ENCODE data around the gene PPT1.

DNA sequence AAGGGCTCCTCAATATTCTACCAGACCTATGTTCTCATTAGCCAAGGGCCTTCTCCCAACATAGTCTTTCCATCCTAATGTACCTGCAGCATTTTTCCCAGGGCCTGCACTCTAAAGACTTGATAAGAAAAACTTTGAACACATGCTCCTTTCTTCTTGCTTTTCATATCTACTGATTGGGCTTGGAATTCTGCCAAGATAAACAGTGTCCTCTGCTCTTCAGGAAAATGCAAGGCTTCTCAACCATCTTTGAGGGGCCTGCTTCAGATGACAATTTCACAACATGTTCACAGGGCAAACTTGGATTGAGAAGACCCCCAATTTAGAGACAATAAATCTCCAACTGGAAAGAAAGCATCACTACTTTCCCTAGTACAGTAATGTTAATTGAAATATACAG is 25.8 kb upstream of the PPT1 start:
- TF ChIP-seq, protein P1, sequence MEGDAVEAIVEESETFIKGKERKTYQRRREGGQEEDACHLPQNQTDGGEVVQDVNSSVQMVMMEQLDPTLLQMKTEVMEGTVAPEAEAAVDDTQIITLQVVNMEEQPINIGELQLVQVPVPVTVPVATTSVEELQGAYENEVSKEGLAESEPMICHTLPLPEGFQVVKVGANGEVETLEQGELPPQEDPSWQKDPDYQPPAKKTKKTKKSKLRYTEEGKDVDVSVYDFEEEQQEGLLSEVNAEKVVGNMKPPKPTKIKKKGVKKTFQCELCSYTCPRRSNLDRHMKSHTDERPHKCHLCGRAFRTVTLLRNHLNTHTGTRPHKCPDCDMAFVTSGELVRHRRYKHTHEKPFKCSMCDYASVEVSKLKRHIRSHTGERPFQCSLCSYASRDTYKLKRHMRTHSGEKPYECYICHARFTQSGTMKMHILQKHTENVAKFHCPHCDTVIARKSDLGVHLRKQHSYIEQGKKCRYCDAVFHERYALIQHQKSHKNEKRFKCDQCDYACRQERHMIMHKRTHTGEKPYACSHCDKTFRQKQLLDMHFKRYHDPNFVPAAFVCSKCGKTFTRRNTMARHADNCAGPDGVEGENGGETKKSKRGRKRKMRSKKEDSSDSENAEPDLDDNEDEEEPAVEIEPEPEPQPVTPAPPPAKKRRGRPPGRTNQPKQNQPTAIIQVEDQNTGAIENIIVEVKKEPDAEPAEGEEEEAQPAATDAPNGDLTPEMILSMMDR (IDR thresholded peaks at IDR 0.05) = no peak
- no peak for TF ChIP-seq POLR2A (IDR thresholded peaks at IDR 0.05)

All from testis (tissue), 2 donors.